ENCODE measurements around the gene TPRN. TPM values are rescaled to one million over a fixed set of nuclear protein-coding genes. Genes with fewer than 3 reads are reported as not detected.

The TPRN gene
- total RNA-seq, 1 experiment from 2014 or later = 12.0 TPM

DNA sequence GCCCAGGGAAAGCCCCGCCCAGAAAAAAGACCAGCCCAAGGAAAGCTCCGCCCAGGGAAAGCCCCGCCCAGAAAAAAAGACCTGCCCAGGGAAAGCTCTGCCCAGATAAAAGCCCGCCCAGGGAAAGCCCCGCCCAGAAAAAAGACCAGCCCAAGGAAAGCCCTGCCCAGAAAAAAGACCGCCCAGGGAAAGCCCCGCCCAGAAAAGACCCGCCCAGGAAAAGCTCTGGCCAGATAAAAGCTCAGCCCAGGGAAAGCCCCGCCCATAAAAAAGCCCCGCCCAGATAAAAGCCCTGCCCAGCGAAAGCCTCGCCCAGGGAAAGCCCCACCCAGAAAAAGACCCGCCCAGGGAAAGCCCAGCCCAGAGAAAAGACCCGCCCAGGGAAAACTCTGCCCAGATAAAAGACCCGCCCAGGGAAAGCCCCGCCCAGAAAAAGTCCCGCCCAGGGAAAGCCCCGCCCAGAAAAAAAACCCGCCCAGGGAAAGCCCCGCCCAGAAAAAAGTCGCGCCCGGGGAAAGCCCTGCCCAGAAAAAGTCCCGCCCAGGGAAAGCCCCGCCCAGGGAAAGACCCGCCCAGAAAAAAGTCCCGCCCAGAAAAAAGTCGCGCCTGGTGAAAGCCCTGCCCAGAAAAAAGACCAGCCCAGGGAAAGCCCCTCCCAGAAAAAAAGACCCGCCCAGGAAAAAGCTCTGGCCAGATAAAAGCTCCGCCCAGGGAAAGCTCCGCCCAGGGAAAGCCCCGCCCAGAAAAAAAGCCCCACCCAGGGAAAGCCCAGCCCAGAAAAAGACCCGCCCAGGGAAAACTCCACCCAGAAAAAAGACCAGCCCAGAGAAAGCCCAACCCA, 49.7 kb downstream of the TPRN start:
- H3K9me3 ChIP-seq = no peaks in the 10 kb centered on the region
- H3K36me3 ChIP-seq = no peaks in the 10 kb centered on the region
- DNase-seq = peak; percentile 79
- H3K27me3 ChIP-seq = no peaks in the 10 kb centered on the region
- no peak overlapping the region for H3K4me3 ChIP-seq

DNA sequence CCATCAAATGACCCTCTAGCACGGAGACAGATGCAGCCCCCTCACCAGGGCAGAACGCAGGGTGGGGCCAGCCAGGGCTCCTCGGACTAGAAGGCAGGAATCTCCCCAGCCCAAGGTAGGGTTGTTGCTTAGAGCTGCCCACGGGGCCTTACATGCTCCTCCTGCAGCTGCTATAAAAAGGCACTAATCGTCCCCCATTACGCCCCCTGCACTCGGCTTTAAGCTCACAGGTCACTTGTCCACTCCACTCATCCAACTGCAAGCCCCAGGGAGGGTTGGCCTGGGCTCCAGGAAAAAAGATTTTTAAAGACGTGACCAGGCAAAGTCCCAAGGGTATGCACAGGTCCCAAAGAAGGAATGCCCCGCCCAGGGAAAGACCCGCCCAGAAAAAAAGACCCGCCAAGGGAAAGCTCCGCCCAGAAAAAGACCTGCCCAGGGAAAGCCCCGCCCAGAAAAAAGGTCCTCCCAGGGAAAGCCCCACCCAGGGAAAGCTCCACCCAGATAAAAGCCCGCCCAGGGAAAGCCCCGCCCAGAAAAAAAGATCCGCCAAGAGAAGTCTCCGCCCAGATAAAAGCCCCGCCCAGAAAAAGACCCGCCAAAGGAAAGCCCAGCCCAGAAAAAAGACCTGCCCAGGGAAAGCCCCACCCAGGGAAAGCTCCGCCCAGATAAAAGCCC, 50.5 kb downstream of the TPRN start:
- H3K36me3 ChIP-seq = no peaks in the 10 kb centered on the region
- DNase-seq = no peak
- no peaks in the 10 kb centered on the region for H3K27me3 ChIP-seq
- no peaks in the 10 kb centered on the region for H3K9me3 ChIP-seq
- H3K4me3 ChIP-seq = no peak overlapping the region

DNA sequence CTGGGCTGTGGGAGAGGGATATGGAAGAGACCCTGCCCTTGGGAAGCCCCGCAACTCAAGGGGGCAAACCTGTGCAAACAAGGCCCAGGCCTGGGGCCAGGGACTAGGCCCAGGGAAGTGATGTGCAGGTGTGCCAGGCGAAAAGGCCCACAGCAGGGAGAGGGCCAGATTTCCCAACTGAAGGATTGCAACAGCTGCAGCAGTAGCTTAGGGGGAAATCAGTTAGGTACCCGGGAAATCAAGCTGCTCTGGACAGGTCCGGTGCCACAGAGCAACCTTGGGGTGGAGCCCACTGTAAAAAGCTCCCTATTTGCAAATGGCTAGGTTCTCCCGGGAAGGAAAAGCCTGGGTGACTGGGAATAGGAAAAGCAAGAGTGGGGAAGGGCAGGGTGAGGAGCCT, 51.2 kb downstream of the TPRN start:
- no peaks in the 10 kb centered on the region for H3K36me3 ChIP-seq
- H3K4me3 ChIP-seq = no peak overlapping the region
- H3K27me3 ChIP-seq = no peaks in the 10 kb centered on the region
- H3K9me3 ChIP-seq = no peaks in the 10 kb centered on the region
- DNase-seq = no peak

DNA sequence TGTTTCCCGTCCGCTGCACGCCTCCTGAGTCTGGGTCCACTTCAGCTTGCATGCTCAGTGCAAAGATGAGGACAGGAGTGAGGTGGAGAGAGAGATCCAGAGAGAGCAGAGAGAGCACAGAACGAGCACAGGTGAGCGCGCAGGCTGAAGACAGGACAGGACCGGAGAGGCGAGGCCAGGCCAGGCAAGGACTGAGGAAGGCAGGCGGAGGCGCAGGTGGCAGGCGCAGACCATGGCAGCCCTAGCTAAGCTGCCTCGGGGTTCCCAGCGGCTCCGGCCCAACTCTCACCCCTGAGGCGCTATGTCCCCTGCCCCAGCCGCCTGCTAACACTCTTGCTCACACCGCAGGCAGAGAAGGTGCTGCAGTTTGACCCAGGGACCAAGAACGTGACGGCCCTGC, 51.9 kb downstream of the TPRN start:
- H3K9me3 ChIP-seq = no peaks in the 10 kb centered on the region
- H3K27me3 ChIP-seq = no peaks in the 10 kb centered on the region
- DNase-seq = no peak
- no peaks in the 10 kb centered on the region for H3K36me3 ChIP-seq
- H3K4me3 ChIP-seq = no peak overlapping the region

DNA sequence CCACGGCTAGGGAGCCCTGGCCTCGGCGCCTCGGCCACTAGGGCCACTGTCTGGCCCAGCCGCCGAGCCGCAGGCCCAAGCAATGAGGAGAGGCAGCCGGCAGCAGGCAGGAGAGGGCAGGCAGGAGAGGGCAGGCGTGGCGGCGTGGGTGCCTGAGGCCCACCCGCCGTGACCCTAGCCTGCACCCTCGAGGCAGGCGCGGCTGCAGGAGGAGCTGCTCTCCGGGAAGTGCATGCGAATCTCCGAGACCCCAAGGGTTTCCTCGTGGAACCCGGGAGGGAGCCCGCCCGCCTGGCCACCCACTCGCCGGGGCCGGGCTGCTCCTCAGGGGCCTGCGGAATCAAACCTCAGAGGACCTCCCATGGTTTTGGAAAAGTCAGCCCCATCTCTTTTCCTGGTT, 52.3 kb downstream of the TPRN start:
- no peaks in the 10 kb centered on the region for H3K36me3 ChIP-seq
- no peak overlapping the region for H3K4me3 ChIP-seq
- no peaks in the 10 kb centered on the region for H3K9me3 ChIP-seq
- H3K27me3 ChIP-seq = no peaks in the 10 kb centered on the region
- DNase-seq = no peak

DNA sequence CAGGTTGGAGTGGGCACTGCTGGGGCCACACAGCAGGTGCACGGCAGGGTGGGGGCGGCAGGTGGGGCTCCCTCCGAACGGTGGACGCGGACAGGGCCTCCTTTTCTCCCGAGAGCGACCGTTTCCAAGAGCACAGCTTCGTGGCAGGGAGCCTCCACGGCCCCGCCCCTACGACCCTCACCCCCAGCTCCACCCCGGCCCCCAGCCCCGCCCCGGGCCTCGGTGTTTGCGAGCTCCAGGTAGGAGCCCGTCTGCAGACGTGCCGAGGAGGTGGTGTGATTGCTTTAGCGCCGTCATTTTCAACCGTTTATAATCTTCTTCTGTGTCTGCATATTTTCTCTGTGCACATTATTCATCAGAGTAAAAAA, 52.8 kb downstream of the TPRN start:
- Histone ChIP-seq H3K4me3 (no peak overlapping the region), H3K27me3 (no peaks in the 10 kb centered on the region), H3K9me3 (no peaks in the 10 kb centered on the region), H3K36me3 (no peaks in the 10 kb centered on the region)
- no peak for DNase-seq

DNA sequence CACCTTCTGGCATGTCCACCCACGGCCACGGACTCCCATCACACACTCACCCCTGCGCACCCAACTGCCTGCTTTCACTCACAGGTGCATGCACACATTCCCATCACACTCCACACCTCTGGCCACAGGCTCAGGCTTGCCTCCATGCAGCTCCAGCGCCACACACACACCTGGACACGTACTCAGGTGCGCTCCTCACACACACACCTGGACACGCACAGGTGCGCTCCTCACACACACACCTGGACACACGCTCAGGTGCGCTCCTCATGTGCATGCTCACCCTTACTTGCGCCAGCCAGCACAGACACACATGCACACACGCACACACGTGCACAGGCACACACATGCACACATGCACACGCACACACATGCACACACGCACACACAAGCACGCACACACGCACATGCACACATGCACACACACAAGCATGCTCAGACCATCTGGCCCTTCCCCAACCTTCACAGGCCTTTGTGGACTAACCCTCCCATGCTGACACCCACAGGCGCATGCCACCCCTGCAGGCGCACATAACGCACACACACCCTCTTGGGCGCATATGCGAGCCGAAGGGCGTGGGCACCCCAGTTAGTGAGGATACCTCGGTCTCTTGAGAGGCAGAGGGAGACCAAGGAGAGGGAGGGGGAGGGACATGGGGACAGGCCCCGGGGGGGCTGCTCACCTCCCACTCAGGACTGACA, 53.3 kb downstream of the TPRN start:
- no peak overlapping the region for H3K4me3 ChIP-seq
- no peaks in the 10 kb centered on the region for H3K27me3 ChIP-seq
- H3K36me3 ChIP-seq = no peaks in the 10 kb centered on the region
- DNase-seq = no peak
- no peaks in the 10 kb centered on the region for H3K9me3 ChIP-seq

DNA sequence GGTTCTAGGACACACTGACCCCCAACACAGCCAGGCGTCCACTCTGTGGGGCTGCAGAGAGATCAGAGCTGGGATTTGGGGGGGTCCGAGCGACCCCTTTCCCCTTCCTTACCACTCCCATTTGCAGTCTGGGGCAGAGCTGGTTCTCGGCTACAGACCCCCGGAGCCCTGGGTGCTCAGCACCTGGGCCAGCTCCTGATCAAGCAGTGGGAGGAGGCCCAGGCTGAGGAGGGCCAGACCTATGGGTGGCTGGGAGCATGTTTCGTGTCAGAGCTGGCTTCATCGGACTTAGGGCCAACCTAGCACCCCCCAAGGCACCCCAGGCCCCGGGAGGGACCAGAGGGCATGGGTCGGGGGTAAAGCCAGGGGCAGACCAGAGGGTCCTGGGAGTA, 54.0 kb downstream of the TPRN start:
- Histone ChIP-seq H3K9me3 (no peaks in the 10 kb centered on the region), H3K4me3 (no peak overlapping the region), H3K36me3 (no peaks in the 10 kb centered on the region), H3K27me3 (no peaks in the 10 kb centered on the region)
- DNase-seq = no peak

DNA sequence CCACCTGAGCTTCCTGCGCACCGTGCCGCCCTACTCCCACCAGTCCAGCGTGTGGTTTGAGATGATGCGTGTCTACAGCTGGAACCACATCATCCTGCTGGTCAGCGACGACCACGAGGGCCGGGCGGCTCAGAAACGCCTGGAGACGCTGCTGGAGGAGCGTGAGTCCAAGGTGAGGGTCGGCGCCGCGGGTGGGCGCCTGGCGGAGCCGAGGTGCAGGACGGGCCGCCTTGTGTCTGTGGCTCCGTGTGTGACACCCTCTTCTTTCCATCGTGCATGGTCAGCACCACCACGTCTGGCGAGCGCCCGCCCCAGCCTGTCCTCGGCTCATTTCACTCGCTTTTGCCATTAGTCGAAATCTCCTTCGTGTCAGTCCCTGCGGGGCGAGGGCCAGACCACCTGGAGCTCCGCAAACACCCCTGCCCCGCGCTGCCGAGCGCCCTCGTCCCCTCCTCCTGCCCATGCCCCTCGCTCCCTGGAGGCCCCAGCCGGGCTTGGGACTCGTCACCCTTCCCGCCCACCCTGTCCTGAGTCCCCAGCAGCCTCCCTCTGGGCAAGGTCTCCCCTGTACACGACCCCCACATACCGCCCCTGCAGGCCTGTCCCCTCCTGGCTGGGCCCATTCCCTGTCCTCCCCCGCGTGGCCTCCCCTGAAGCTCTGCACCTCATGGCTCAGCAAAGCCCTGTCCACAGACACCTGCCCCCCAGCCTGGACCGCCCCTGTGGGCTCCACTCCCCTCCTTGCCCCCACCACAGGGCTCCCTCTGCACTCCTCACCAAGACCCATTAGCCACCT, 54.6 kb downstream of the TPRN start:
- no peaks in the 10 kb centered on the region for H3K36me3 ChIP-seq
- no peak for DNase-seq
- no peaks in the 10 kb centered on the region for H3K9me3 ChIP-seq
- no peak overlapping the region for H3K4me3 ChIP-seq
- H3K27me3 ChIP-seq = no peaks in the 10 kb centered on the region

DNA sequence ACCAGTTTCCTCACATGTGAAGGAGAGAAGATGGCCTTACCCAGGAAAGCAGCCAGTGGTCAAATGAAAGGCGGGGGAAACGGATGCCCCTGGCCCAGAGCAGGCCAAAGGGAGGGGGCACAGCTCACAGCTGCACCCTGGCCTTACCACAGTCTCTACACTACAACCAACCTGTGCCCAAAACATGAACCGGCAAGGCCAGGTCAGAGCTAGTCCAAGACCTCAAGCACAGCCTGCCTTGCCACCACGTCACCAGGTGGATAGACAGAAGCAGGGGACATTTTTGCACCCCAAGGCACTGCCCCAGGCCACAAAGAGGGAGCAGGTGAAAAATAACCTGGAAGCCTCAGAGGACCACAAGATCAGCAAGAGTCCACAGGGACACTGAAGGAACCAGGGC, 57.1 kb downstream of the TPRN start:
- H3K9me3 ChIP-seq = no peaks in the 10 kb centered on the region
- H3K36me3 ChIP-seq = no peaks in the 10 kb centered on the region
- DNase-seq = no peak
- no peak overlapping the region for H3K4me3 ChIP-seq
- peaks cover 18% of the 10 kb centered on the region for H3K27me3 ChIP-seq

DNA sequence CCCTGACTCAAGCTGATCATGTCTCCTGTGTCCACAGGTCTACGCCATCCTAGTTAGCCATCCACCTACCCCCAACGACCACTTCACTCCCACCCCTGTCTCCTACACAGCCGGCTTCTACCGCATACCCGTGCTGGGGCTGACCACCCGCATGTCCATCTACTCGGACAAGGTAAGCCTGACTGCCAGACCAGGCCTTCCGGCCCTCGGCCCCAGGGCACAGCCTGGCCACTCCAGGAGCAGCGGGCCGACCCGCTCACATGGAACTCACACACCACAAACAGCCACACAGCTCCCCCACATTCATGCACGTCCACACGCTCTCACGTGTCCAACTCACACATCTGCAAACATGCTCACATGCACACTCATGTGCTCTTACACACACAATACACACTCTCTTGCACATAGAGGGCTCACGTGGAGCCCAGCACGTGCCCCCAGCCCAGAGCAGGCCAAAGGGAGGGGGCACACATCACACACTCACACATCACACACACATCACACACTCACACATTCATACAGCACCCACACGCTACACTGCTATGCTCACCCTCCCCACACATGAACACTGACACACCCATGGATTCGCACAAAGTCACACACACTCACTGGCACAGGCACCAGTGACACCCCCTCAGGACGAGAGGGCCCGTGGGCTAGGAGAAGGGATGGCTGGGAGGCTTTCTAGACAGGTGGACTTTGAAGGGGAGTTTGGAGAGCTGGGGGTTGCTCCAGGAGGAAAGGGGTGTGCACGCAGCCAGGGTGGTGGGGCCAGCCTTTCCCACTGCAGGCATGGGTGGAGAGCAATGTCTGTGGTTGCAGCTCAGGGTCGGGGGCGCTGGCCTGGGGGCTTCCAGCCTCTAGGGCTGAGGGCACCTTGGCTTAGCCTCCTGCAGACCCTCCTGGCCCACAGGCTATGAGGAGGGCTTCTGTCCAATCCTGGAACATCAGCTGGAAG, 58.3 kb downstream of the TPRN start:
- no peak for DNase-seq
- H3K4me3 ChIP-seq = no peak overlapping the region
- H3K9me3 ChIP-seq = no peaks in the 10 kb centered on the region
- no peaks in the 10 kb centered on the region for H3K36me3 ChIP-seq
- H3K27me3 ChIP-seq = peaks cover 25% of the 10 kb centered on the region

Other genes starting within 250 kb of the TPRN start
- gene LCN12, start 248.5 kb downstream of the TPRN start, total RNA-seq (2014; rRNA removed; shearing (Covaris generic); ENCODE audit: low replicate concordance) = not detected in 2 replicates
- gene PTGDS, start 223.2 kb downstream of the TPRN start, total RNA-seq (2014; rRNA removed; shearing (Covaris generic); ENCODE audit: low replicate concordance) = not detected in 2 replicates
- gene LCNL1, start 217.7 kb downstream of the TPRN start, total RNA-seq (2014; rRNA removed; shearing (Covaris generic); ENCODE audit: low replicate concordance) = not detected in 2 replicates
- 27.5 and 63.0 TPM in 2 replicates for gene PAXX, start 208.3 kb downstream of the TPRN start, total RNA-seq (2014; rRNA removed; shearing (Covaris generic); ENCODE audit: low replicate concordance)
- not detected in 2 replicates for gene CLIC3, start 204.2 kb downstream of the TPRN start, total RNA-seq (2014; rRNA removed; shearing (Covaris generic); ENCODE audit: low replicate concordance)
- gene ABCA2, start 172.5 kb downstream of the TPRN start, total RNA-seq (2014; rRNA removed; shearing (Covaris generic); ENCODE audit: low replicate concordance) = 10.9 and 11.7 TPM in 2 replicates
- gene FUT7, start 168.7 kb downstream of the TPRN start, total RNA-seq (2014; rRNA removed; shearing (Covaris generic); ENCODE audit: low replicate concordance) = not detected in 2 replicates
- 86.9 and 253 TPM in 2 replicates for gene NPDC1, start 154.6 kb downstream of the TPRN start, total RNA-seq (2014; rRNA removed; shearing (Covaris generic); ENCODE audit: low replicate concordance)
- not detected in 2 replicates for gene ENTPD2, start 146.7 kb downstream of the TPRN start, total RNA-seq (2014; rRNA removed; shearing (Covaris generic); ENCODE audit: low replicate concordance)
- gene SAPCD2, start 130.2 kb downstream of the TPRN start, total RNA-seq (2014; rRNA removed; shearing (Covaris generic); ENCODE audit: low replicate concordance) = 20.8 and 32.5 TPM in 2 replicates
- gene UAP1L1, start 123.2 kb downstream of the TPRN start, total RNA-seq (2014; rRNA removed; shearing (Covaris generic); ENCODE audit: low replicate concordance) = 8.2 and 12.2 TPM in 2 replicates
- 77.1 and 83.1 TPM in 2 replicates for gene MAN1B1, start 113.8 kb downstream of the TPRN start, total RNA-seq (2014; rRNA removed; shearing (Covaris generic); ENCODE audit: low replicate concordance)
- 53.6 and 57.8 TPM in 2 replicates for gene DPP7, start 86.0 kb downstream of the TPRN start, total RNA-seq (2014; rRNA removed; shearing (Covaris generic); ENCODE audit: low replicate concordance)
- gene GRIN1, start 61.6 kb downstream of the TPRN start, total RNA-seq (2014; rRNA removed; shearing (Covaris generic); ENCODE audit: low replicate concordance) = not detected in 2 replicates
- gene LRRC26, start 30.7 kb downstream of the TPRN start, total RNA-seq (2014; rRNA removed; shearing (Covaris generic); ENCODE audit: low replicate concordance) = not detected in 2 replicates
- gene TMEM210, start 28.7 kb downstream of the TPRN start, total RNA-seq (2014; rRNA removed; shearing (Covaris generic); ENCODE audit: low replicate concordance) = not detected in 2 replicates
- 31.1 and 34.6 TPM in 2 replicates for gene ANAPC2, start 12.2 kb downstream of the TPRN start, total RNA-seq (2014; rRNA removed; shearing (Covaris generic); ENCODE audit: low replicate concordance)
- 161 and 267 TPM in 2 replicates for gene SSNA1, start 12.1 kb downstream of the TPRN start, total RNA-seq (2014; rRNA removed; shearing (Covaris generic); ENCODE audit: low replicate concordance)
- gene TMEM203, start 4.9 kb upstream of the TPRN start, total RNA-seq (2014; rRNA removed; shearing (Covaris generic); ENCODE audit: low replicate concordance) = 33.5 and 61.7 TPM in 2 replicates
- gene NDOR1, start 5.0 kb upstream of the TPRN start, total RNA-seq (2014; rRNA removed; shearing (Covaris generic); ENCODE audit: low replicate concordance) = 2.0 and 5.7 TPM in 2 replicates
- gene RNF208, start 21.5 kb upstream of the TPRN start, total RNA-seq (2014; rRNA removed; shearing (Covaris generic); ENCODE audit: low replicate concordance) = not detected in 2 replicates
- gene CYSRT1, start 24.4 kb upstream of the TPRN start, total RNA-seq (2014; rRNA removed; shearing (Covaris generic); ENCODE audit: low replicate concordance) = 0.89 and 1.5 TPM in 2 replicates
- gene RNF224, start 26.8 kb upstream of the TPRN start, total RNA-seq (2014; rRNA removed; shearing (Covaris generic); ENCODE audit: low replicate concordance) = not detected in 2 replicates
- gene SLC34A3, start 30.2 kb upstream of the TPRN start, total RNA-seq (2014; rRNA removed; shearing (Covaris generic); ENCODE audit: low replicate concordance) = not detected in 2 replicates
- 577 and 829 TPM in 2 replicates for gene TUBB4B, start 40.5 kb upstream of the TPRN start, total RNA-seq (2014; rRNA removed; shearing (Covaris generic); ENCODE audit: low replicate concordance)
- not detected in 2 replicates for gene STPG3, start 50.5 kb upstream of the TPRN start, total RNA-seq (2014; rRNA removed; shearing (Covaris generic); ENCODE audit: low replicate concordance)
- 56.3 and 75.6 TPM in 2 replicates for gene NELFB, start 54.6 kb upstream of the TPRN start, total RNA-seq (2014; rRNA removed; shearing (Covaris generic); ENCODE audit: low replicate concordance)
- gene TOR4A, start 77.0 kb upstream of the TPRN start, total RNA-seq (2014; rRNA removed; shearing (Covaris generic); ENCODE audit: low replicate concordance) = 2.3 and 2.9 TPM in 2 replicates
- 0.16 TPM in 1 of 2 replicates, not detected in the other for gene NRARP, start 101.5 kb upstream of the TPRN start, total RNA-seq (2014; rRNA removed; shearing (Covaris generic); ENCODE audit: low replicate concordance)
- 1.2 TPM in 2 replicates for gene EXD3, start 222.4 kb upstream of the TPRN start, total RNA-seq (2014; rRNA removed; shearing (Covaris generic); ENCODE audit: low replicate concordance)
- gene NOXA1, start 222.7 kb upstream of the TPRN start, total RNA-seq (2014; rRNA removed; shearing (Covaris generic); ENCODE audit: low replicate concordance) = not detected in 2 replicates
- not detected in 2 replicates for gene ENTPD8, start 240.6 kb upstream of the TPRN start, total RNA-seq (2014; rRNA removed; shearing (Covaris generic); ENCODE audit: low replicate concordance)

All from MG63 (cell line).